H1 (cell line): ENCODE results near the gene TMEM178B. TPM values are rescaled to one million over a fixed set of nuclear protein-coding genes. Genes with fewer than 3 reads are reported as not detected.
A peak's percentile ranks its signal among the peaks of the same experiment; 100 is the strongest.

ENCODE experiments used
- CTCF ChIA-PET: fragments of 300-600 bp; sonication (Branson Sonifier 250); formaldehyde crosslinking; loops from one replicate; lab custom pipeline; 2021; ENCODE audit not compliant: partially characterized antibody; lab: Charles Lee
- POLR2A ChIA-PET: fragments of 300-600 bp; sonication (Branson Sonifier 250); formaldehyde crosslinking; loops from one replicate; lab custom pipeline; 2021; ENCODE audit warnings: inconsistent platforms; ENCODE audit not compliant: partially characterized antibody; lab: Charles Lee
- DNase-seq, 2 experiments: peaks; one replicate each; pipeline versions ENCODE4 v3.0.0 to v3.0.0-alpha.2; 2010 to 2022; ENCODE audit warnings: low spot score in 2 of 2, low read depth in 1 of 2, mixed read lengths in 1 of 2
- FAIRE-seq: peaks from 2 replicates; lab custom pipeline; 2011; peaks lifted over from hg19 to GRCh38; lab: Jason Lieb, UNC
- H2AFZ ChIP-seq: 2 replicates; pipeline ENCODE4 v1.8.1; 2012; ENCODE audit warnings: low read length, inconsistent platforms
- H2AK5ac ChIP-seq: 2 replicates; pipeline ENCODE4 v1.6.1; 2013; ENCODE audit warnings: low read depth, low read length
- H2BK120ac ChIP-seq: replicated peaks from 2 replicates; pipeline ENCODE3; 2013; ENCODE audit warnings: low read depth, low read length, inconsistent platforms
- H2BK12ac ChIP-seq: 2 replicates; pipeline ENCODE4 v1.6.1; 2013; ENCODE audit warnings: low read depth, low read length
- H2BK15ac ChIP-seq: 2 replicates; pipeline ENCODE4 v1.6.1; 2013; ENCODE audit warnings: low read length
- H2BK20ac ChIP-seq: 2 replicates; pipeline ENCODE4 v1.6.1; 2013; ENCODE audit warnings: low read length
- H2BK5ac ChIP-seq: 2 replicates; pipeline ENCODE4 v1.6.1; 2013; ENCODE audit warnings: low read depth, low read length
- H3K14ac ChIP-seq: 2 replicates; pipeline ENCODE4 v1.6.1; 2013; ENCODE audit warnings: inconsistent platforms; ENCODE audit not compliant: insufficient read length
- H3K18ac ChIP-seq: 2 replicates; pipeline ENCODE4 v1.6.1; 2013; ENCODE audit warnings: low read length; ENCODE audit errors: extremely low read depth
- H3K23ac ChIP-seq: 2 replicates; pipeline ENCODE4 v1.6.1; 2013; ENCODE audit warnings: inconsistent platforms; ENCODE audit not compliant: insufficient read length
- H3K23me2 ChIP-seq: 2 replicates; pipeline ENCODE4 v1.6.1; 2013; ENCODE audit warnings: low read depth, low read length
- H3K27ac ChIP-seq: 2 replicates; pipeline ENCODE4 v1.6.1; 2011; ENCODE audit warnings: low read depth, low read length, inconsistent platforms
- H3K27me3 ChIP-seq, 4 experiments: replicated peaks in 1 of 4; 1 replicate in 1 of 4; 2 replicates in 3 of 4; pipeline versions ENCODE4 v1.6.1 to v1.8.1; 2011 to 2013; ENCODE audit warnings: low read length in 3 of 4, mild to moderate bottlenecking in 3 of 4, inconsistent platforms in 2 of 4, mixed read lengths in 2 of 4, moderate library complexity in 1 of 4; ENCODE audit not compliant: control insufficient read depth in 3 of 4, insufficient read depth in 3 of 4; ENCODE audit errors: extremely low read depth in 1 of 4
- H3K36me3 ChIP-seq, 4 experiments: 2 replicates each; pipeline versions ENCODE4 v1.6.1 to v1.8.1; 2011 to 2013; ENCODE audit warnings: mild to moderate bottlenecking in 4 of 4, low read length in 3 of 4, moderate library complexity in 2 of 4, control low read depth in 1 of 4, inconsistent platforms in 1 of 4; ENCODE audit not compliant: insufficient read depth in 4 of 4, control insufficient read depth in 2 of 4
- H3K4ac ChIP-seq: replicated peaks from 2 replicates; pipeline ENCODE3; 2013; ENCODE audit warnings: low read length, low read depth, mixed read lengths, inconsistent platforms; ENCODE audit not compliant: insufficient read length
- H3K4me1 ChIP-seq, 4 experiments: replicated peaks in 1 of 4; 1 replicate in 1 of 4; 2 replicates in 3 of 4; pipeline versions ENCODE4 v1.6.1 to v1.8.1; 2011 to 2013; ENCODE audit warnings: low read length in 3 of 4, inconsistent platforms in 2 of 4, mixed read lengths in 1 of 4; ENCODE audit not compliant: insufficient read depth in 4 of 4, control insufficient read depth in 3 of 4
- H3K4me2 ChIP-seq, 2 experiments: 2 replicates each; pipeline versions ENCODE4 v1.6.1 to v1.8.1; 2011 to 2013; ENCODE audit warnings: low read depth in 2 of 2, low read length in 2 of 2, control low read depth in 1 of 2, inconsistent platforms in 1 of 2, mild to moderate bottlenecking in 1 of 2; ENCODE audit not compliant: insufficient read depth in 1 of 2
- H3K4me3 ChIP-seq, 4 experiments: fragments of 200-600, 300-600 bp in 1 of 4; sonication (generic), shearing (Covaris generic), sonication (Bioruptor Twin) in 1 of 4; 2 replicates each; pipeline versions ENCODE4 v1.5.1 to v1.8.1; 2011 to 2016; ENCODE audit warnings: low read length in 4 of 4, low read depth in 3 of 4, control low read depth in 2 of 4, inconsistent platforms in 2 of 4, mild to moderate bottlenecking in 2 of 4, mixed read lengths in 1 of 4, moderate library complexity in 1 of 4; ENCODE audit not compliant: insufficient read depth in 2 of 4; ENCODE audit errors: extremely low read depth in 1 of 4
- H3K56ac ChIP-seq: replicated peaks from 2 replicates; pipeline ENCODE3; 2013; ENCODE audit warnings: low read depth, mild to moderate bottlenecking, mixed read lengths, low read length, inconsistent platforms; ENCODE audit not compliant: insufficient read length
- H3K79me1 ChIP-seq: 2 replicates; pipeline ENCODE4 v1.6.1; 2013; ENCODE audit warnings: low read depth, low read length, control low read depth
- H3K79me2 ChIP-seq, 2 experiments: 2 replicates each; pipeline versions ENCODE4 v1.6.1 to v1.8.1; 2012 to 2013; ENCODE audit warnings: low read length in 2 of 2, mild to moderate bottlenecking in 2 of 2, inconsistent platforms in 1 of 2; ENCODE audit not compliant: insufficient read depth in 2 of 2, control insufficient read depth in 1 of 2
- H3K9ac ChIP-seq, 4 experiments: replicated peaks in 1 of 4; 1 replicate in 1 of 4; 2 replicates in 3 of 4; pipeline versions ENCODE4 v1.6.1 to v1.8.1; 2011 to 2013; ENCODE audit warnings: low read depth in 3 of 4, low read length in 3 of 4, control low read depth in 2 of 4, mild to moderate bottlenecking in 2 of 4, moderate library complexity in 2 of 4, inconsistent platforms in 1 of 4; ENCODE audit errors: extremely low read depth in 1 of 4
- H3K9me3 ChIP-seq, 2 experiments: 2 replicates each; pipeline versions ENCODE4 v1.6.1 to v1.8.1; 2012 to 2013; ENCODE audit warnings: mild to moderate bottlenecking in 2 of 2, moderate library complexity in 2 of 2, control low read depth in 1 of 2, inconsistent platforms in 1 of 2, low read depth in 1 of 2, low read length in 1 of 2, mixed read lengths in 1 of 2; ENCODE audit not compliant: insufficient read depth in 2 of 2
- H4K20me1 ChIP-seq, 2 experiments: replicated peaks in 1 of 2; 2 replicates each; pipeline versions ENCODE3 to v1.8.1; 2011 to 2013; ENCODE audit warnings: inconsistent platforms in 2 of 2, low read length in 2 of 2, mild to moderate bottlenecking in 1 of 2; ENCODE audit not compliant: insufficient read depth in 2 of 2, control insufficient read depth in 1 of 2
- H4K5ac ChIP-seq: 2 replicates; pipeline ENCODE4 v1.6.1; 2013; ENCODE audit warnings: low read length, low read depth, mixed read lengths, inconsistent platforms; ENCODE audit not compliant: insufficient read length
- H4K8ac ChIP-seq: 2 replicates; pipeline ENCODE4 v1.8.0; 2013; ENCODE audit warnings: mild to moderate bottlenecking, moderate library complexity, low read length, inconsistent platforms; ENCODE audit not compliant: insufficient read depth; ENCODE audit errors: extremely low read depth
- H4K91ac ChIP-seq: replicated peaks from 2 replicates; pipeline ENCODE3; 2013; ENCODE audit warnings: low read length, mixed read lengths, inconsistent platforms; ENCODE audit not compliant: insufficient read length
- CBX5 ChIP-seq: fragments of 300-800, 300-1000 bp; sonication (generic); IDR thresholded peaks from 2 replicates; pipeline ENCODE4 v1.7.1; 2016; ENCODE audit warnings: antibody characterized with exemption, low read length, low read depth
- HDAC2 ChIP-seq, 2 experiments: fragments of 300-600 bp in 1 of 2; sonication (generic) in 1 of 2; IDR thresholded peaks; 2 replicates each; pipeline ENCODE4 v1.6.1; 2011 to 2012; ENCODE audit warnings: low read depth in 2 of 2, low read length in 2 of 2, mild to moderate bottlenecking in 2 of 2, moderate library complexity in 2 of 2, borderline replicate concordance in 1 of 2, inconsistent platforms in 1 of 2
- HDAC6 ChIP-seq: IDR thresholded peaks from one replicate; pipeline ENCODE4 v1.7.1; 2012; ENCODE audit warnings: low read depth, mild to moderate bottlenecking, inconsistent platforms, low read length, moderate library complexity
- SAP30 ChIP-seq: fragments of 300-600 bp; sonication (generic); IDR thresholded peaks from 2 replicates; pipeline ENCODE4 v1.7.1; 2012; ENCODE audit warnings: low read length, moderate library complexity, mild to moderate bottlenecking, inconsistent platforms; ENCODE audit not compliant: insufficient read depth, insufficient replicate concordance
- SP2 ChIP-seq: IDR thresholded peaks from 2 replicates; pipeline ENCODE4 v1.6.1; 2012; ENCODE audit warnings: mild to moderate bottlenecking, low read length, inconsistent platforms
- SRF ChIP-seq: IDR thresholded peaks from 2 replicates; pipeline ENCODE4 v1.6.1; 2011; ENCODE audit warnings: mild to moderate bottlenecking, low read depth, low read length, moderate library complexity
- TAF7 ChIP-seq: optimal IDR thresholded peaks from 2 replicates; pipeline ENCODE3; 2011; ENCODE audit warnings: low read depth, mild to moderate bottlenecking, inconsistent platforms, low read length, moderate library complexity, borderline replicate concordance
- TEAD4 ChIP-seq: IDR thresholded peaks from 2 replicates; pipeline ENCODE4 v1.6.1; 2012; ENCODE audit warnings: low read depth, low read length, inconsistent platforms, mixed read lengths
- USF2 ChIP-seq: IDR thresholded peaks from 2 replicates; pipeline ENCODE4 v1.6.1; 2011; ENCODE audit warnings: low read length, improper control_type of control experiment
- WGBS, 2 experiments: shearing (Covaris generic) in 1 of 2; methylation state at CpG; one replicate each; pipeline versions ENCODE4 v1.1.6 to v1.1.7; 2013 to 2015; ENCODE audit warnings: low lambda C conversion rate in 2 of 2, mixed read lengths in 2 of 2, inconsistent platforms in 1 of 2, low coverage in 1 of 2, missing lambda C conversion rate in 1 of 2; ENCODE audit not compliant: insufficient replicate concordance in 2 of 2, insufficient coverage in 1 of 2, insufficient read length in 1 of 2; ENCODE audit errors: extremely low coverage in 1 of 2, missing lambda C conversion rate in 1 of 2; 5-methylcytosine and 5-hydroxymethylcytosine counted together
- polyA plus RNA-seq, 7 experiments: library from polyadenylated mRNA; depleted of rRNA in 3 of 7; stranded (reverse) in 5 of 7; unstranded in 2 of 7; fragments of >200 nt in 5 of 7; fragments of 200-250 nt in 2 of 7; gene quantifications; 1 replicate in 5 of 7; 2 replicates in 1 of 7; 4 replicates in 1 of 7; pipeline versions ENCODE4 v1.2.1 to v1.2.3, GENCODE V29; 2011 to 2013; ENCODE audit warnings: missing spikeins in 2 of 7, mixed read lengths in 2 of 7
- total RNA-seq: library from RNA; stranded (reverse); fragmentation: NEBNext Ultra II Directional; extraction: Animal tissue kit (Norgen Biotek cat#: 25700); gene quantifications from 2 replicates; pipeline ENCODE4 v1.2.1, GENCODE V29; 2021
- TF ChIP-seq, protein P1 (sequence below): IDR thresholded peaks from 2 replicates; pipeline ENCODE4 v1.6.1; 2012; ENCODE audit warnings: inconsistent platforms

TMEM178B gene
- total and polyA plus RNA-seq, 2 of the 8 experiments (the other 6 are each of a cell fraction or from before 2014, with no cell fraction given), result 5.3 to 18.1 TPM

DNA sequence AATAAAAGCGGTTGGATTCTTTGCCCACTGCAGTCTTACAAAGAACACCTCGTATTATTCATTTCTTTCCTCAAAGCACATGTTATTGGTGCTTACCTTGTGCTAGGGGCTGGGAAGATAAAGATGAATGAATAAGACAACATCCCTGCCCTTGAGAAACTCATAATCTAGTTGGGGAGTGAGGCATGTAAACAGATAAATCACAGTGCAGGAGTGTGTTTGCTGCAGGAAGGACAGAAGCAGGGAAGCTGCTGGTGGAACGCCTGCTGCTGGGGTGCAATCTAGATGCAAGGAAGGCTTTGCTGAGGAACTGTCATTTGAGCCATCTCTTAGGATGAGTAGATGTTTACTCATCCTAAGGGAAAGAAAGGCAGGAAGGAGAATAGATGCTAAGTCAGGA is 135.6 kb downstream of the TMEM178B start:
- Histone ChIP-seq H3K79me1 (no peaks in the 10 kb centered on the region), H3K27ac (no peak overlapping the region), H3K4me1 (peaks cover 14 to 36% (median 23%) of the 10 kb centered on the region in 4 experiments), H3K9me3 (no peaks in the 10 kb centered on the region), H4K91ac (no peak overlapping the region), H3K79me2 (no peaks in the 10 kb centered on the region), H4K8ac (no peak overlapping the region), H2BK120ac (no peak overlapping the region), H3K4me3 (no peak overlapping the region), H3K4me2 (peak overlapping the region in 1 of 2 experiments; percentile 24; a peak in 1 of 4 replicates), H4K20me1 (no peaks in the 10 kb centered on the region), H2BK20ac (no peak overlapping the region; the same call in 1 of the 2 replicates), H3K36me3 (no peaks in the 10 kb centered on the region), H2AFZ (no peak overlapping the region), H3K9ac (no peak overlapping the region), H3K27me3 (no peaks in the 10 kb centered on the region), H2BK15ac (no peak overlapping the region), H3K23me2 (no peaks in the 10 kb centered on the region), H2BK5ac (no peak overlapping the region), H4K5ac (no peak overlapping the region), H3K56ac (no peak overlapping the region), H3K4ac (no peak overlapping the region), H2AK5ac (peak overlapping the region; percentile 3; the same call in 1 of the 2 replicates), H3K18ac (no peak overlapping the region), H2BK12ac (0 out of 2 replicates have a peak overlapping the region, but pooled peaks have one; percentile 69), H3K14ac (no peak overlapping the region), H3K23ac (no peak overlapping the region)
- 86% methylated on average over 3 of the region's 3 CpGs; no CpG with 5 or more reads in 1 of the 2 experiments for WGBS, 2 experiments
- POLR2A ChIA-PET, result interaction anchor here (1.2 kb wide), 2 partner anchors 9 to 22 kb away, joined by 3 read pairs; no protein-coding TSS in a partner anchor
- CTCF ChIA-PET, result interaction anchor here (0.6 to 1.9 kb wide), 3 partner anchors 8 to 28 kb away, joined by 3 to 4 read pairs (median 4); no protein-coding TSS in a partner anchor
- no peak for DNase-seq
- no peak for FAIRE-seq
- no peak for TF ChIP-seq HDAC2 (IDR thresholded peaks at IDR 0.05; ENCODE audit: borderline replicate concordance in 1 of 2, low read depth in 2 of 2, low read length in 2 of 2)
- no peak for TF ChIP-seq CBX5
- no peak for TF ChIP-seq SRF
- TF ChIP-seq, protein P1, sequence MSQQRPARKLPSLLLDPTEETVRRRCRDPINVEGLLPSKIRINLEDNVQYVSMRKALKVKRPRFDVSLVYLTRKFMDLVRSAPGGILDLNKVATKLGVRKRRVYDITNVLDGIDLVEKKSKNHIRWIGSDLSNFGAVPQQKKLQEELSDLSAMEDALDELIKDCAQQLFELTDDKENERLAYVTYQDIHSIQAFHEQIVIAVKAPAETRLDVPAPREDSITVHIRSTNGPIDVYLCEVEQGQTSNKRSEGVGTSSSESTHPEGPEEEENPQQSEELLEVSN, result no peak
- no peak for TF ChIP-seq HDAC6
- no peak for TF ChIP-seq TEAD4
- TF ChIP-seq USF2, result no peak
- TF ChIP-seq TAF7, result no peak
- no peak for TF ChIP-seq SP2
- TF ChIP-seq SAP30, result no peak
